HG03457 (cell line): ENCODE results near the gene LBH.

Experiments used
- ATAC-seq: cut with Tn5 transposase; IDR thresholded peaks from one replicate; pipeline ENCODE4 v1.9.1; 2021; ENCODE audit warnings: moderate number of reproducible peaks; ENCODE audit not compliant: unreplicated experiment

LBH gene

GRCh38 chr2:30216157-30216556 is 15.2 kb upstream of the LBH start:
- ATAC-seq, result no peak

GRCh38 chr2:30217644-30218337 is 13.5 kb upstream of the LBH start:
- no peak for ATAC-seq

- no peak for ATAC-seq
Observed at GRCh38 chr2:30218338-30218713, 13.0 kb upstream of the LBH start.

GRCh38 chr2:30218814-30219213 is 12.5 kb upstream of the LBH start:
- ATAC-seq, result no peak

- no peak for ATAC-seq
Observed at GRCh38 chr2:30219886-30220875, 11.2 kb upstream of the LBH start.

DNA sequence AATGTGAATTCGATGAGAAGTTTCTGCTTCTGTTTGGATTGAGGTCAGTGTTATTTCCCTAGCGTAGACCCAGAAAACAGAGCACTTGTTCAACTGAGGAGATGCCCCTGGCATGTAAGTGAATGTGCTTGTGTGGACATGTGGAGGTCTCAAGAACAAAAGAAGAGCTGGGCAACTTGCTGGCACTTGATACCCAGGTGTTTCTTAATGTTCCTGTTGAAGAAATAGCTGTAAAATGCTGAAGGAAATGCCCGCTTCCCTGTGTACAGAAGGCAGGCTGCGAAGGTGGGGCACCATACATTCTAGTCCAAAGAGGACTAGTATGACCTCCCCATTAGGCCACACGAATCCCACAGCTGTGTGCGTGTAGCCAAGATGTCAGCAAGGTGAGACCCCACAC is 9.8 kb upstream of the LBH start:
- no peak for ATAC-seq

- no peak for ATAC-seq
Observed at GRCh38 chr2:30222031-30222430, 9.3 kb upstream of the LBH start.

DNA sequence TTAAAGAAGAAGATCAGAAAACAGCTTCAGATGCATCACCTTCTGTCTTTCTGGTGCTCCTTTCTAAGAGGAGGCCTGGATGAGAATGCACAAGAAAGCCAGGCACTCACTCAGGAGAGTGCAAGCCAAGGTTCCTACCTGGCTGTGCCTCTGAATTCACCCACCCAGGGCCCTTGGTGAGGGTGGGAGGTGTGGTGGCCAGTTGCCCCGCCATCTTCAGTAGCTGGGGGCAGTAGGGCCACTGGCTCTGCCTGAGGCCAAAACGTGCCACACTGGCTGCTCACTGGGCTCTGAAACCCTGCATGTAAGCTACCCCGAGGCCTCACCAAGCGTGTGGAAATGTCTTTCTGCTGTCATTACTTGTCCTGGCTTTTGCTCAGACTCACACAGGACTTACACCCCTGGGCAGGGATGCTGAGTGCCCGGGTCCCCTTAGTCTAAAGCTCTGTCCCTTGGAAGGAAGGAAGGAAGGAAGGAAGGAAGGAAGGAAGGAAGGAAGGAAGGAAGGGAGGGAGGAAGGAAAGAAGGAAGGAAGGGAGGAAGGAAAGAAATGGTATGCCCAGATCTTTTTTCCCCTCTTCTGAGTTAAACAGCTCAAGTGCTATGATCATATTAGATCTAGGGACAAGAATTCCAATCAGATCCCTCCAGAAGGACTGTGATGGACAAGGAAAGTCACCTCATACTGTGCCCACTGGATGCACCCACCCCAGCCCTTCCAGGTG is 8.5 kb upstream of the LBH start:
- no peak for ATAC-seq

- ATAC-seq, result no peak
Observed at GRCh38 chr2:30223413-30223874, 7.9 kb upstream of the LBH start.

GRCh38 chr2:30224151-30224550 is 7.2 kb upstream of the LBH start:
- ATAC-seq, result no peak

DNA sequence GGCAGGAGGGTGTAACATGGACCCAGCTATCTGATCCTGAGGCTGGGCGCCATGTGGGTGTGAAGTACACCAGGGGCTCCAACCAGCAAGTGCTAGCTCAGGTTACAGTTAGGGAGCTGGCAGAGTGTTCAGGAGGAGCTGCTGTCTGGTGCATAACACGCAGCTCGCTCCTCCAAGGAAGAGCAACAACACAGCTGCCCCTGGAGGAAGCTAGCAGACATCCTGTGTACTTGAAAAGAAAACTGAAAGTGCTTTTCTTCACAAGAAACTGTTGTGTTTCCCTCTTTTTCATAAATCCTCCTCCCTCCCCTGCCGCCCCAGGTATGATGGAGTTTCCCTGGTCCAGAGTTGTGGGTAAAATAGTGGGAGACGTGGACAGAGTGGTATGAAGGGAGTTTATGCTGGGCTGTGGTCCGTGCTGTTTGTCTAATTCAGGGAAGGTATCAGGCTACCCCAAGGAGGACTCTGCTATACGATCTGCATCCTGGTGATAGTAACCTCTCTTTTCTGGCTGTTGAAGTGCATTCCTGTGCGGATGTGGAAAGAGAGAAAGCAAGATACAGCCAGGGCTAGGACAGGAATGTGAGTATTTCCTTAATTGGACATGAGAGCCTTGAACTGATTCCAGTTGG is 6.1 kb upstream of the LBH start:
- ATAC-seq, result peak; percentile 34

DNA sequence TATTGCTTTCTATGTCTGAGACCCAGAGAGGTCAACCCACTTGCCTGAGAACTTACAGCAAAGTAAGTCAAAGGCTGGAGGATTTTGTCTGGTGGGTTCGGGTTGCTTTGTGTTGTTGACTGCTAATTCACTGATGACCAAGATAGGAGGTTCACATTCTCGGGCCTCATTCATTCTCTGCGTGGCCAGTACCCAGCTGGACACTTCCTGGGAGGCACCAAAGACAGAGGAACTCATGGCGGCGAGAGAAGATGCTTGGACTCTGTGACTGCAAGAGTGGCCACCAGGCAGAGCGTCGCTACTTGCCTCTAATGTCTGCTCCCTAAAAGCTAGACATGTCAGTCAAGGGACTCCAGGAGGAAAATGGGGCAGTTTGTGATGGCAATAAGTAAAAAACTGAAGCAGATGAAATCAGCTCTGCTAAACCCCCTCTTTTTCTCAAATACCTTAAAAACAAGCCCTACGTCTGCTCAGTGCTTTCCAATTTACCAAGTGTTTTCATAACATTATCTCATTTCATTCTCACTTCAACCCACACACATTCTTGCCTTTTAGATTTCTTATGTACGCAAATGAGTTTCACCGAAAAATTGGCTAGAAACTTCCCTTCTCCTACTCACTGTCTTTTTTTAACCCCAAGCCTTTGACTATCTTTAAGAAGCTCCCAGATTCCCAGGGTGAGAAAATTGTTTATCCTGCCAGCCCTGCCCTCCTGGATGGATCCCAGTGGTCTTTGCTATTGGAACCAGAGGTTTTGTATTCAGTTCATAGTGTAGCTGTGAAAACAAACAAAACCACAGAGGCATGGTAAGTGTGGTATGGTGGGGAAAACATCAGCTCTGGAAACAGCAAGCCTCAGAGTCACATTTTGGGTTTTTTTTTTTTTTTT is 4.9 kb upstream of the LBH start:
- ATAC-seq, result no peak

DNA sequence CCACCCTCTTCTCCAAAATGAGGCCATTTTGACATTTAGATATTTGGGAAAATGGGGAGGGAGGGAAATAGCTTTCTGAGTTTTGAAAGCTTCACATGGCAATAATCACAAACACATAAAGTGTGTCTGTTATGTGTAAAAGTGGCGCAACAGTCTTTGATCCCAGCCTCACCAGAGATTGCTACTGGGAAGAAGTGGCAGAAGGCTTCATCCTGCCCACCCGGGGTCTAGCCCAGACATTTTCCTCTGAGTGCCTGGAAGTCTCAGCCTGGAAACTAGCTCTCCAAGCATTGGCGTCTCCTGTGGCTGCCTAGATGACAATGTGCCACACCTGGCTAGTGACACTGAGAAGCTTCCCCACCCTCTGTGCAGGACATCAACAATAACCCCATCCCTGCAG is 1.7 kb upstream of the LBH start:
- ATAC-seq, result no peak

DNA sequence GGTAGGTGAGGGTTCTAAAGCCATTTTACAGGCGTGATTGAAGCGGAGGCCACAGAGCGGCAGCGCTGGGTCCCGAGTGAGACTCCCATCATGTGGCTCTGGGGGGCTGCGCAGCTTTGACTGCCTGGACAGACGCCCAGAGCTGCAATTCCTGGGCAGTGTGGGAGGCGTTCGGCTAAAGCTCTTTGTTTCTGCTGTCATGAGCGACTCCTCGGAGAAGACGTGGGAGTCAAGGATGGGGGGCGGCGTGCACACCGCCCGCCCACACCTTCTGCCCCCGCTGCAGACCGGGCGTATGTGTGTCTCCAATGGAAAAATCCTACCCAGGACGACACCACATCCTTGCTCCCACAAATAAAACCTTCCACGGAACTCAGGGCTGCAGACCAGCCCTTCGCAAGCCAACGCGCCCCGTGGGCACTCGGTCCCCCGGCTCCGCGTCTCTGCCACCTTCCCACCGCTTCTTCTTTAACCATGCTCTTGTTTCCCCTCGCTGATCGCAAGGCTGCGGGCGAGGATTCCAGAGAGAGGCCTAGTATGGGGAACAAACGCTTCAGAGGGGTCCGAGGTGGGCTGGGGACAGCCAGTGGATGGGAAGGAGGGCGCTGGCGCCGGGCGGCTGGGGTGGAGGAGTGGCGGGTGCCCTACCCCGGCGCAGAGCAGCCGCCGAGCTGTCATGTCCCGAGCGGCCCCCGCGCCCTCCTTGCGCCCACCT is 680 bp upstream of the LBH start:
- peak; percentile 13 for ATAC-seq

- ATAC-seq, result peak; percentile 15
Observed at GRCh38 chr2:30231996-30232800, 864 bp downstream of the LBH start.

GRCh38 chr2:30232801-30233130 is 1.4 kb downstream of the LBH start:
- ATAC-seq, result no peak

GRCh38 chr2:30233271-30234009 is 2.1 kb downstream of the LBH start:
- ATAC-seq, result no peak
